ENCODE measurements around the gene PYGO2.
"Not testable (repeated sequence)": the region's sequence is repeated elsewhere in the genome, so short reads cannot be mapped to it uniquely, and the experiment has no call there.

PYGO2 gene

GRCh38 chr1:154993572-154994268 lies 32.1 kb upstream of the PYGO2 start, which contains the start of gene LENEP:
Gene LENEP (plus strand): TSS chr1:154993586. CDS start chr1:154993608, 22 bp downstream.
- TF ChIP-seq CTCF (conservative IDR thresholded peaks at IDR 0.05; ENCODE audit: low read depth, low read length) = no peak
- DNase-seq (ENCODE audit: low read depth) = no peak
- no peak within 1 kb of the TSS for H3K4me3 ChIP-seq (ENCODE audit: low read length)

- no peak overlapping the region for H3K4me3 ChIP-seq (ENCODE audit: low read length)
- peak; percentile 35 for TF ChIP-seq CTCF (conservative IDR thresholded peaks at IDR 0.05; ENCODE audit: low read depth, low read length)
- no peak for DNase-seq (ENCODE audit: low read depth)
These were observed 31.4 kb upstream of the PYGO2 start for GRCh38 chr1:154992721-154993571.

GRCh38 chr1:154990276-154990675 lies 28.7 kb upstream of the PYGO2 start:
- no peak for TF ChIP-seq CTCF (conservative IDR thresholded peaks at IDR 0.05; ENCODE audit: low read depth, low read length)
- DNase-seq (ENCODE audit: low read depth) = no peak
- no peak overlapping the region for H3K4me3 ChIP-seq (ENCODE audit: low read length)

- DNase-seq (ENCODE audit: low read depth) = no peak
- H3K4me3 ChIP-seq (ENCODE audit: low read length) = no peak overlapping the region
- no peak for TF ChIP-seq CTCF (conservative IDR thresholded peaks at IDR 0.05; ENCODE audit: low read depth, low read length)
These were observed 27.7 kb upstream of the PYGO2 start for GRCh38 chr1:154989195-154989860.

GRCh38 chr1:154988058-154988954 lies 26.7 kb upstream of the PYGO2 start:
- no peak for DNase-seq (ENCODE audit: low read depth)
- no peak for TF ChIP-seq CTCF (conservative IDR thresholded peaks at IDR 0.05; ENCODE audit: low read depth, low read length)
- H3K4me3 ChIP-seq (ENCODE audit: low read length) = no peak overlapping the region

GRCh38 chr1:154987326-154987725 lies 25.7 kb upstream of the PYGO2 start:
- no peak overlapping the region for H3K4me3 ChIP-seq (ENCODE audit: low read length)
- no peak for DNase-seq (ENCODE audit: low read depth)
- no peak for TF ChIP-seq CTCF (conservative IDR thresholded peaks at IDR 0.05; ENCODE audit: low read depth, low read length)

GRCh38 chr1:154986736-154987135 lies 25.2 kb upstream of the PYGO2 start:
- H3K4me3 ChIP-seq (ENCODE audit: low read length); DNase-seq (ENCODE audit: low read depth): not testable (repeated sequence)

Data from retinal pigment epithelial cell (primary cell).